Naive thymus-derived CD4-positive, alpha-beta T cell (primary cell): Measurements from ENCODE around the gene YPEL4. TPM values are rescaled to one million over a fixed set of nuclear protein-coding genes. Genes with fewer than 3 reads are reported as not detected.
A peak's percentile ranks its signal among the peaks of the same experiment; 100 is the strongest.

Experiments used
- ATAC-seq: fragments of 150-1000 bp; cut with Tn5 transposase; 2 replicates; pipeline ENCODE4 v1.10.0; 2021; ENCODE audit warnings: mild to moderate bottlenecking, moderate library complexity
- CTCF ChIA-PET: fragments of 350-600 bp; sonication (Branson Sonifier 250); formaldehyde crosslinking; loops from one replicate; lab custom pipeline; 2021; ENCODE audit warnings: antibody characterized with exemption; lab: Charles Lee
- POLR2A ChIA-PET: fragments of 350-600 bp; sonication (Branson Sonifier 250); formaldehyde crosslinking; loops from one replicate; lab custom pipeline; 2021; ENCODE audit warnings: antibody characterized with exemption, inconsistent platforms; lab: Charles Lee
- DNase-seq, 9 donors: peaks; one replicate each; pipeline versions ENCODE4 v3.0.0 to v3.0.0-alpha.2; 2020 to 2022; ENCODE audit warnings: mixed read lengths in 1 of 9
- H3K27ac ChIP-seq: one replicate; pipeline ENCODE4 v1.7.0; 2013; ENCODE audit warnings: mild to moderate bottlenecking, low read depth, low read length, moderate library complexity
- H3K27me3 ChIP-seq, 2 donors: one replicate each; pipeline ENCODE4 v1.7.0; 2013; ENCODE audit warnings: low read length in 2 of 2, mild to moderate bottlenecking in 2 of 2, moderate library complexity in 2 of 2; ENCODE audit not compliant: control insufficient read depth in 2 of 2, insufficient read depth in 2 of 2
- H3K36me3 ChIP-seq, 3 experiments: 1 replicate in 2 of 3; 2 replicates in 1 of 3; pipeline ENCODE4 v1.7.0; 2013; ENCODE audit warnings: low read length in 3 of 3, mild to moderate bottlenecking in 3 of 3, moderate library complexity in 1 of 3; ENCODE audit not compliant: insufficient read depth in 3 of 3, control insufficient read depth in 2 of 3
- H3K4me1 ChIP-seq, 2 donors: one replicate each; pipeline ENCODE4 v1.7.0; 2013; ENCODE audit warnings: low read length in 2 of 2, mild to moderate bottlenecking in 2 of 2, moderate library complexity in 1 of 2; ENCODE audit not compliant: control insufficient read depth in 2 of 2, insufficient read depth in 2 of 2
- H3K4me3 ChIP-seq: 2 replicates; pipeline ENCODE4 v1.7.0; 2013; ENCODE audit warnings: mild to moderate bottlenecking, low read length
- H3K9me3 ChIP-seq, 3 experiments: 1 replicate in 2 of 3; 2 replicates in 1 of 3; pipeline ENCODE4 v1.7.0; 2013; ENCODE audit warnings: low read length in 3 of 3; ENCODE audit not compliant: control insufficient read depth in 2 of 3
- H3K27ac Mint-ChIP-seq, 9 donors: one replicate each; pipeline ENCODE4 v1.8.0; 2020 to 2022; ENCODE audit warnings: mixed read lengths in 9 of 9, mild to moderate bottlenecking in 8 of 9, moderate library complexity in 5 of 9, inconsistent platforms in 2 of 9
- H3K27me3 Mint-ChIP-seq, 5 donors: one replicate each; pipeline ENCODE4 v1.8.0; 2021 to 2022; ENCODE audit warnings: mixed read lengths in 5 of 5, mild to moderate bottlenecking in 1 of 5
- H3K36me3 Mint-ChIP-seq, 5 donors: one replicate each; pipeline ENCODE4 v1.8.0; 2020 to 2022; ENCODE audit warnings: mixed read lengths in 5 of 5, mild to moderate bottlenecking in 3 of 5, inconsistent platforms in 1 of 5
- H3K4me1 Mint-ChIP-seq, 7 donors: one replicate each; pipeline ENCODE4 v1.8.0; 2020 to 2022; ENCODE audit warnings: mixed read lengths in 7 of 7, mild to moderate bottlenecking in 3 of 7, inconsistent platforms in 1 of 7
- H3K4me3 Mint-ChIP-seq, 10 donors: one replicate each; pipeline ENCODE4 v1.8.0; 2020 to 2022; ENCODE audit warnings: mild to moderate bottlenecking in 10 of 10, mixed read lengths in 10 of 10, moderate library complexity in 6 of 10, inconsistent platforms in 2 of 10
- H3K9me3 Mint-ChIP-seq, 11 donors: one replicate each; pipeline ENCODE4 v1.8.0; 2020 to 2022; ENCODE audit warnings: mixed read lengths in 11 of 11, mild to moderate bottlenecking in 4 of 11, inconsistent platforms in 1 of 11, moderate library complexity in 1 of 11
- intact Hi-C, 2 donors: fragments of 100-400 bp; cut with micrococcal nuclease; formaldehyde crosslinking; loops; one replicate each; pipeline ENCODE4 v1.15.1; 2023
- polyA plus RNA-seq, 2 donors: library from polyadenylated mRNA; unstranded; fragments of 300-500 nt; fragmentation: Illumina TruSeq; gene quantifications; one replicate each; pipeline ENCODE4 v1.2.3, GENCODE V29; 2021
- total RNA-seq, 6 experiments: library from RNA in 5 of 6; stranded (reverse) in 5 of 6; gene quantifications; 1 replicate in 5 of 6; 2 replicates in 1 of 6; pipeline ENCODE4 v1.2.3 and lab custom pipeline; 2021 to 2026

The YPEL4 gene
- total and polyA plus RNA-seq, 7 experiments from 2014 or later = 0.15 to 13.4 (median 2.3) TPM

GRCh38 chr11:57639321-57640067 is 10.2 kb downstream of the YPEL4 start:
- Histone ChIP-seq H3K27me3 (no peaks in the 10 kb centered on the region), H3K36me3 (no peaks in the 10 kb centered on the region), H3K9me3 (no peaks in the 10 kb centered on the region), H3K27ac (peak overlapping the region; percentile 33), H3K4me3 (peak overlapping the region; percentile 69), H3K4me1 (peaks cover 3 to 8% of the 10 kb centered on the region in 2 donors)
- Mint-ChIP-seq H3K4me3 (peak overlapping the region; percentile 88 to 99 (median 91)), H3K27me3 (peaks cover 5 to 36% (median 19%) of the 10 kb centered on the region in 5 donors), H3K27ac (peak overlapping the region in 4 of 9 donors; percentile 31 to 82 (median 78)), H3K9me3 (no peaks in the 10 kb centered on the region), H3K4me1 (peaks cover 10 to 30% (median 15%) of the 10 kb centered on the region in 7 donors), H3K36me3 (no peaks in the 10 kb centered on the region)
- intact Hi-C loops = no loop called here
- ATAC-seq (peak; percentile 26), DNase-seq (peak in 1 of 9 donors; percentile 28)
- ChIA-PET POLR2A (interaction anchor here (0.5 to 1.0 kb wide), 4 partner anchors 19 to 108 kb away, joined by 3 to 8 read pairs (median 3); partner anchors contain the start of genes CLP1 and UBE2L6), CTCF (interaction anchor here (0.6 to 5.1 kb wide), 8 partner anchors 70 to 1598 kb away, joined by 3 to 86 read pairs (median 4); partner anchors contain the start of gene UBE2L6)

GRCh38 chr11:57638811-57639320 is 10.8 kb downstream of the YPEL4 start:
- peak overlapping the region; percentile 33 for H3K27ac ChIP-seq
- peak; percentile 27 for ATAC-seq
- H3K36me3 Mint-ChIP-seq = no peaks in the 10 kb centered on the region
- peaks cover 3 to 8% of the 10 kb centered on the region in 2 donors for H3K4me1 ChIP-seq
- peak overlapping the region; percentile 88 to 99 (median 91) for H3K4me3 Mint-ChIP-seq
- H3K9me3 ChIP-seq = no peaks in the 10 kb centered on the region
- H3K27me3 Mint-ChIP-seq = peaks cover 9 to 42% (median 25%) of the 10 kb centered on the region in 5 donors
- no peaks in the 10 kb centered on the region for H3K36me3 ChIP-seq
- intact Hi-C loops = no loop called here
- CTCF ChIA-PET = interaction anchor here (0.6 to 5.1 kb wide), 7 partner anchors 34 to 181 kb away, joined by 3 to 86 read pairs (median 3); partner anchors contain the start of gene UBE2L6
- peak overlapping the region in 5 of 9 donors; percentile 31 to 82 (median 77) for H3K27ac Mint-ChIP-seq
- POLR2A ChIA-PET = interaction anchor here (1.0 kb wide), 2 partner anchors 71 to 107 kb away, joined by 3 to 8 read pairs; partner anchors contain the start of gene UBE2L6
- peaks cover 10 to 29% (median 15%) of the 10 kb centered on the region in 7 donors for H3K4me1 Mint-ChIP-seq
- no peak for DNase-seq
- peak overlapping the region; percentile 69 for H3K4me3 ChIP-seq
- H3K27me3 ChIP-seq = no peaks in the 10 kb centered on the region
- H3K9me3 Mint-ChIP-seq = no peaks in the 10 kb centered on the region

- ChIA-PET POLR2A (interaction anchor here (1.0 kb wide), 1 partner anchor 107 kb away, joined by 3 read pairs; no protein-coding TSS in a partner anchor), CTCF (interaction anchor here (0.6 to 5.1 kb wide), 5 partner anchors 35 to 181 kb away, joined by 3 to 86 read pairs (median 3); partner anchors contain the start of gene UBE2L6)
- H3K9me3 ChIP-seq = no peaks in the 10 kb centered on the region
- H3K4me3 ChIP-seq = peak overlapping the region; percentile 69
- no peaks in the 10 kb centered on the region for H3K36me3 Mint-ChIP-seq
- H3K4me3 Mint-ChIP-seq = peak overlapping the region; percentile 88 to 99 (median 91)
- H3K27me3 Mint-ChIP-seq = peaks cover 9 to 40% (median 31%) of the 10 kb centered on the region in 5 donors
- peaks cover 3 to 8% of the 10 kb centered on the region in 2 donors for H3K4me1 ChIP-seq
- intact Hi-C loops = no loop called here
- H3K27me3 ChIP-seq = no peaks in the 10 kb centered on the region
- H3K9me3 Mint-ChIP-seq = no peaks in the 10 kb centered on the region
- no peaks in the 10 kb centered on the region for H3K36me3 ChIP-seq
- H3K4me1 Mint-ChIP-seq = peaks cover 10 to 29% (median 15%) of the 10 kb centered on the region in 7 donors
- DNase-seq (peak in 1 of 9 donors; percentile 16), ATAC-seq (peak; percentile 23)
- peak overlapping the region in 5 of 9 donors; percentile 31 to 85 (median 41) for H3K27ac Mint-ChIP-seq
- peak overlapping the region; percentile 33 for H3K27ac ChIP-seq
Observed at GRCh38 chr11:57638005-57638781, 11.5 kb downstream of the YPEL4 start.

GRCh38 chr11:57637626-57638004 is 12.1 kb downstream of the YPEL4 start:
- H3K36me3 Mint-ChIP-seq = no peaks in the 10 kb centered on the region
- Histone ChIP-seq H3K36me3 (no peaks in the 10 kb centered on the region), H3K27ac (no peak overlapping the region), H3K27me3 (no peaks in the 10 kb centered on the region), H3K9me3 (no peaks in the 10 kb centered on the region), H3K4me3 (no peak overlapping the region), H3K4me1 (peaks cover 3 to 8% of the 10 kb centered on the region in 2 donors)
- H3K27ac Mint-ChIP-seq = peak overlapping the region in 1 of 9 donors; percentile 71
- intact Hi-C loops = no loop called here
- peaks cover 9 to 37% (median 31%) of the 10 kb centered on the region in 5 donors for H3K27me3 Mint-ChIP-seq
- peak overlapping the region; percentile 62 to 99 (median 90) for H3K4me3 Mint-ChIP-seq
- ChIA-PET CTCF (interaction anchor here (0.6 to 1.4 kb wide), 2 partner anchors 29 to 144 kb away, joined by 3 read pairs; no protein-coding TSS in a partner anchor), POLR2A (no interaction called here)
- ATAC-seq (no peak), DNase-seq (no peak)
- no peaks in the 10 kb centered on the region for H3K9me3 Mint-ChIP-seq
- peaks cover 10 to 29% (median 15%) of the 10 kb centered on the region in 7 donors for H3K4me1 Mint-ChIP-seq

- Histone ChIP-seq H3K4me1 (peaks cover 3 to 8% of the 10 kb centered on the region in 2 donors), H3K27me3 (no peaks in the 10 kb centered on the region), H3K4me3 (no peak overlapping the region), H3K9me3 (no peaks in the 10 kb centered on the region), H3K36me3 (no peaks in the 10 kb centered on the region), H3K27ac (no peak overlapping the region)
- no peak for DNase-seq
- CTCF ChIA-PET = no interaction called here
- Mint-ChIP-seq H3K27me3 (peaks cover 9 to 46% (median 37%) of the 10 kb centered on the region in 5 donors), H3K4me1 (peaks cover 4 to 18% (median 13%) of the 10 kb centered on the region in 7 donors), H3K4me3 (no peak overlapping the region), H3K27ac (no peak overlapping the region), H3K9me3 (no peaks in the 10 kb centered on the region), H3K36me3 (no peaks in the 10 kb centered on the region)
- POLR2A ChIA-PET = no interaction called here
- intact Hi-C loops = no loop called here
- ATAC-seq = no peak
Observed at GRCh38 chr11:57635246-57635645, 14.5 kb downstream of the YPEL4 start.

GRCh38 chr11:57634311-57634710 is 15.4 kb downstream of the YPEL4 start:
- no peaks in the 10 kb centered on the region for H3K36me3 Mint-ChIP-seq
- Histone ChIP-seq H3K36me3 (no peaks in the 10 kb centered on the region), H3K9me3 (no peaks in the 10 kb centered on the region), H3K27me3 (no peaks in the 10 kb centered on the region), H3K4me3 (no peak overlapping the region), H3K4me1 (peaks cover 0 to 8% of the 10 kb centered on the region in 2 donors), H3K27ac (no peak overlapping the region)
- H3K9me3 Mint-ChIP-seq = no peaks in the 10 kb centered on the region
- H3K4me1 Mint-ChIP-seq = peaks cover 4 to 15% (median 8%) of the 10 kb centered on the region in 7 donors
- intact Hi-C loops = no loop called here
- no peak overlapping the region for H3K4me3 Mint-ChIP-seq
- POLR2A ChIA-PET = no interaction called here
- peaks cover 9 to 51% (median 37%) of the 10 kb centered on the region in 5 donors for H3K27me3 Mint-ChIP-seq
- DNase-seq (no peak), ATAC-seq (no peak)
- CTCF ChIA-PET = no interaction called here
- H3K27ac Mint-ChIP-seq = no peak overlapping the region
